ENCODE data around the gene LDLRAD4. TPM values are rescaled to one million over a fixed set of nuclear protein-coding genes. Genes with fewer than 3 reads are reported as not detected.
"Not testable (repeated sequence)": the region's sequence is repeated elsewhere in the genome, so short reads cannot be mapped to it uniquely, and the experiment has no call there.

Gene LDLRAD4
- total RNA-seq, 1 donor, result under 0.01 TPM

- no peak for DNase-seq (ENCODE audit: insufficient read length, low spot score, missing footprints)
- H3K79me2 ChIP-seq (ENCODE audit: insufficient read depth, low read length), result no peaks in the 10 kb centered on the region
- TF ChIP-seq CTCF (IDR thresholded peaks at IDR 0.05; ENCODE audit: extremely low read depth, low read depth, low read length), result no peak
- no peaks in the 10 kb centered on the region for H3K9me3 ChIP-seq (ENCODE audit: low read depth, low read length)
- H3K4me2 ChIP-seq (ENCODE audit: insufficient read depth, low read length), result no peak overlapping the region
- no peak overlapping the region for H3K4me3 ChIP-seq (ENCODE audit: insufficient read depth, low read length)
- no peaks in the 10 kb centered on the region for H3K36me3 ChIP-seq (ENCODE audit: insufficient read depth, low read length)
- no peak overlapping the region for H2AFZ ChIP-seq (ENCODE audit: low read length)
- no peaks in the 10 kb centered on the region for H3K4me1 ChIP-seq (ENCODE audit: insufficient read depth, low read length)
- H3K27me3 ChIP-seq (ENCODE audit: insufficient read depth, low read length), result peaks cover 3% of the 10 kb centered on the region
- no peak overlapping the region for H3K27ac ChIP-seq (ENCODE audit: low read depth, low read length)
- no peaks in the 10 kb centered on the region for H4K20me1 ChIP-seq (ENCODE audit: insufficient read depth, low read length)
These were observed 43.2 kb downstream of the LDLRAD4 start for GRCh38 chr18:13261661-13262357.

GRCh38 chr18:13262358-13262680 lies 43.8 kb downstream of the LDLRAD4 start:
- not testable (repeated sequence) for H3K79me2 ChIP-seq (ENCODE audit: insufficient read depth, low read length)

GRCh38 chr18:13262839-13263691 lies 44.5 kb downstream of the LDLRAD4 start:
- H3K4me1 ChIP-seq (ENCODE audit: insufficient read depth, low read length), result no peaks in the 10 kb centered on the region
- no peak overlapping the region for H2AFZ ChIP-seq (ENCODE audit: low read length)
- H3K27me3 ChIP-seq (ENCODE audit: insufficient read depth, low read length), result peaks cover 5% of the 10 kb centered on the region
- no peak overlapping the region for H3K4me2 ChIP-seq (ENCODE audit: insufficient read depth, low read length)
- no peaks in the 10 kb centered on the region for H3K9me3 ChIP-seq (ENCODE audit: low read depth, low read length)
- H3K4me3 ChIP-seq (ENCODE audit: insufficient read depth, low read length), result no peak overlapping the region
- H3K79me2 ChIP-seq (ENCODE audit: insufficient read depth, low read length), result no peaks in the 10 kb centered on the region
- no peak overlapping the region for H3K27ac ChIP-seq (ENCODE audit: low read depth, low read length)
- DNase-seq (ENCODE audit: insufficient read length, low spot score, missing footprints), result no peak
- no peak for TF ChIP-seq CTCF (IDR thresholded peaks at IDR 0.05; ENCODE audit: extremely low read depth, low read depth, low read length)
- H4K20me1 ChIP-seq (ENCODE audit: insufficient read depth, low read length), result no peaks in the 10 kb centered on the region
- H3K36me3 ChIP-seq (ENCODE audit: insufficient read depth, low read length), result no peaks in the 10 kb centered on the region

More at GRCh38 chr18:13262358-13262680, 43.8 kb downstream of the LDLRAD4 start:
- not testable (repeated sequence) for H3K27ac ChIP-seq (ENCODE audit: low read depth, low read length); H4K20me1 ChIP-seq (ENCODE audit: insufficient read depth, low read length); H3K27me3 ChIP-seq (ENCODE audit: insufficient read depth, low read length); H3K4me1 ChIP-seq (ENCODE audit: insufficient read depth, low read length); H3K9me3 ChIP-seq (ENCODE audit: low read depth, low read length); H2AFZ ChIP-seq (ENCODE audit: low read length); H3K4me3 ChIP-seq (ENCODE audit: insufficient read depth, low read length); H3K36me3 ChIP-seq (ENCODE audit: insufficient read depth, low read length); DNase-seq (ENCODE audit: insufficient read length, low spot score, missing footprints); H3K4me2 ChIP-seq (ENCODE audit: insufficient read depth, low read length)

GRCh38 chr18:13264091-13265007 lies 45.8 kb downstream of the LDLRAD4 start:
- Histone ChIP-seq H2AFZ (ENCODE audit: low read length) (no peak overlapping the region), H3K36me3 (ENCODE audit: insufficient read depth, low read length) (no peaks in the 10 kb centered on the region), H3K4me3 (ENCODE audit: insufficient read depth, low read length) (no peak overlapping the region), H3K27ac (ENCODE audit: low read depth, low read length) (no peak overlapping the region), H4K20me1 (ENCODE audit: insufficient read depth, low read length) (no peaks in the 10 kb centered on the region), H3K27me3 (ENCODE audit: insufficient read depth, low read length) (peaks cover 5% of the 10 kb centered on the region), H3K9me3 (ENCODE audit: low read depth, low read length) (no peaks in the 10 kb centered on the region), H3K4me1 (ENCODE audit: insufficient read depth, low read length) (no peaks in the 10 kb centered on the region), H3K4me2 (ENCODE audit: insufficient read depth, low read length) (no peak overlapping the region), H3K79me2 (ENCODE audit: insufficient read depth, low read length) (no peaks in the 10 kb centered on the region)
- no peak for DNase-seq (ENCODE audit: insufficient read length, low spot score, missing footprints)
- no peak for TF ChIP-seq CTCF (IDR thresholded peaks at IDR 0.05; ENCODE audit: extremely low read depth, low read depth, low read length)
